ENCODE results near the gene DEPDC5.

Gene DEPDC5

DNA sequence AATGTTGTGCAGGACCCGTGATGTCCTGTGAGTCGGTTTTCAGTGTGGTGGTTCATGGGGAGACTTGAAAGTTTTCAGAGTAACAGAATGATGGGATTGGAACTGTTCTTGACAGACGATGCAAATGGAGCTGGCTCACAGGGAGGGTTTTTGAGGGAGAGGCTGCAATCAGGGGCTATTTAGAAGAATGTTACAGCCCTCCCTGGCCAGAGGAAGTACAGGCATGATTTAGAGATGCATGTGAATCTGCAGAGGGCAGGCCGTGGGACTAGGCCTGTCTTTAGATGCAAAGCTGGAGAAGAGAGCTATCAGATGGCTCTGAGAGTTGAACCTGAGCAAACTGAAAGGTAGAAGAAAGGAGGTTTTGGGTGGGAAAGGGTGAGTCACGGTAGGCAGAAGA lies 115.9 kb downstream of the DEPDC5 start:
- Histone ChIP-seq H3K36me3 (ENCODE audit: insufficient read depth, insufficient read length, low read length) (peaks cover 23% of the 10 kb centered on the region), H3K4me1 (ENCODE audit: insufficient read depth, insufficient read length) (peaks cover 4% of the 10 kb centered on the region), H3K27me3 (ENCODE audit: insufficient read depth, insufficient read length) (no peaks in the 10 kb centered on the region), H3K9me3 (ENCODE audit: insufficient read depth, low read length) (no peaks in the 10 kb centered on the region), H3K9ac (ENCODE audit: insufficient read length, low read depth) (no peak overlapping the region), H3K4me3 (ENCODE audit: insufficient read length, low read depth) (no peak overlapping the region)
- no peak for DNase-seq (ENCODE audit: low read depth, low spot score)
- TF ChIP-seq SUZ12 (IDR thresholded peaks at IDR 0.05; ENCODE audit: extremely low read depth, insufficient read depth, insufficient read length) (no peak), ZNF274 (IDR thresholded peaks at IDR 0.05; ENCODE audit: low read depth, low read length) (no peak), YY1 (IDR thresholded peaks at IDR 0.05; ENCODE audit: insufficient read depth, insufficient read length) (no peak)

DNA sequence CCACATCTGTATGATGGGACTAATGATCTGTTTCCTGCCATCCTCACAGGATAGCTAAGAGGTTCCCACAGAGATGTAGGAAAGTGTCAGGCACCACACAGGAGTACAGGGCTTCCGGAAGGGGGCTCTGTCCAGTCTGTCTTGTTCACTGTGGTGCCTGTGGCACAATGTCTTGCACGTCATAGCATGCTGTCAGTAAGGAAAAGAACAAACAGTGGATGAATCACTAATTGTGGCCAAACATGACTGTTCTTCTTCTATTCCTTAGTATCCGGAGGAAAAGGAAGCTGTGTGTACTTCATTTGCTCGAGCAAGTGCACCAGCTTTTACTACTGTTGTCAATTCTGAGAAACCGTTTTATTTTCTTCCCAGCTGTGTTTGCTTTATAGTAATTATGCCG lies 117.1 kb downstream of the DEPDC5 start:
- Histone ChIP-seq H3K27me3 (ENCODE audit: insufficient read depth, insufficient read length) (no peaks in the 10 kb centered on the region), H3K4me3 (ENCODE audit: insufficient read length, low read depth) (no peak overlapping the region), H3K36me3 (ENCODE audit: insufficient read depth, insufficient read length, low read length) (peaks cover 25% of the 10 kb centered on the region), H3K4me1 (ENCODE audit: insufficient read depth, insufficient read length) (peaks cover 1% of the 10 kb centered on the region), H3K9ac (ENCODE audit: insufficient read length, low read depth) (no peak overlapping the region), H3K9me3 (ENCODE audit: insufficient read depth, low read length) (no peaks in the 10 kb centered on the region)
- no peak for DNase-seq (ENCODE audit: low read depth, low spot score)
- no peak for TF ChIP-seq SUZ12 (IDR thresholded peaks at IDR 0.05; ENCODE audit: extremely low read depth, insufficient read depth, insufficient read length)
- TF ChIP-seq YY1 (IDR thresholded peaks at IDR 0.05; ENCODE audit: insufficient read depth, insufficient read length), result no peak
- TF ChIP-seq ZNF274 (IDR thresholded peaks at IDR 0.05; ENCODE audit: low read depth, low read length), result no peak

DNA sequence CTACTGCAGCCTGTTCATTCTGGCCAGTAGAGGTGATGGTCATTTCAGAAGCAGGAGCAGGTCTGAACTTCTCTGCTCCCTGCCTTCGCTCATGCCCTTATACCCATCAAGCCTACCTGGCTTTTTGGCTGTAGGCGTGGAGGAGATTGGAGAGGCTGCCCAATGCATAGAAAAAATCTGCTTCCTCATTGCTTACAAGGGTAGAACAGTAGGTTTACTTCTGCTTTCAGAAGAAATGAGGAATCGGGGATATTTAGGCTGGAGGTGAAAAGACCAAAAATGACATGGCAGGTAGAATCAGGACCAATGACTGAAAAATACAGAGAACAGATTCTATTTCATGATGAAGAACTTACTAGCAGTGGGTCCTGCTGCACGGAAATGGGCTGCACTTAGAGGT lies 117.7 kb downstream of the DEPDC5 start:
- no peaks in the 10 kb centered on the region for H3K4me1 ChIP-seq (ENCODE audit: insufficient read depth, insufficient read length)
- H3K9ac ChIP-seq (ENCODE audit: insufficient read length, low read depth), result no peak overlapping the region

DNA sequence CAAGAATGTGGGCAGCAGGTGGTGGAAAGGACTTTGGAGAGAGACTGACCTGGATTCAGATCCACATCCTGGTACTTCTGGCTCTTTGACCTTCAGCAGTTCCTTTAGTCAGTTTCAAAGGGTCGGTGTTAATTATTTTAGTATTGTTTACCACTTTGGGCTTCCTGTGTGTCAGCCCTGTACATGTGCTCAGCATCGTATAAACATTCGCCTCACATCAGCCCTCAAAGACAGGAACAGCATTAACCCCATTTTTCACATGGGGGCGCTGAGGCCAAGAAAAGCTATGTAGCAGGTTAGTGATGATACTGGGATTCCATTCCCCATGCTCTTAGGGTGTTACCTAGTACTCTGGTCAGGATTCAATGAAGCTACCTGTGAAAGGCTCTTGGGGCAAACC lies 118.4 kb downstream of the DEPDC5 start:
- Histone ChIP-seq H3K36me3 (ENCODE audit: insufficient read depth, insufficient read length, low read length) (peaks cover 25% of the 10 kb centered on the region), H3K9ac (ENCODE audit: insufficient read length, low read depth) (no peak overlapping the region), H3K27me3 (ENCODE audit: insufficient read depth, insufficient read length) (no peaks in the 10 kb centered on the region), H3K4me1 (ENCODE audit: insufficient read depth, insufficient read length) (no peaks in the 10 kb centered on the region), H3K4me3 (ENCODE audit: insufficient read length, low read depth) (no peak overlapping the region), H3K9me3 (ENCODE audit: insufficient read depth, low read length) (no peaks in the 10 kb centered on the region)
- DNase-seq (ENCODE audit: low read depth, low spot score), result no peak
- TF ChIP-seq SUZ12 (IDR thresholded peaks at IDR 0.05; ENCODE audit: extremely low read depth, insufficient read depth, insufficient read length) (no peak), ZNF274 (IDR thresholded peaks at IDR 0.05; ENCODE audit: low read depth, low read length) (no peak), YY1 (IDR thresholded peaks at IDR 0.05; ENCODE audit: insufficient read depth, insufficient read length) (no peak)

More for the DNA sequence above, 117.7 kb downstream of the DEPDC5 start:
- Histone ChIP-seq H3K4me3 (ENCODE audit: insufficient read length, low read depth) (no peak overlapping the region), H3K9me3 (ENCODE audit: insufficient read depth, low read length) (no peaks in the 10 kb centered on the region), H3K27me3 (ENCODE audit: insufficient read depth, insufficient read length) (no peaks in the 10 kb centered on the region), H3K36me3 (ENCODE audit: insufficient read depth, insufficient read length, low read length) (peaks cover 25% of the 10 kb centered on the region)
- TF ChIP-seq SUZ12 (IDR thresholded peaks at IDR 0.05; ENCODE audit: extremely low read depth, insufficient read depth, insufficient read length) (no peak), ZNF274 (IDR thresholded peaks at IDR 0.05; ENCODE audit: low read depth, low read length) (no peak), YY1 (IDR thresholded peaks at IDR 0.05; ENCODE audit: insufficient read depth, insufficient read length) (no peak)
- DNase-seq (ENCODE audit: low read depth, low spot score), result no peak

DNA sequence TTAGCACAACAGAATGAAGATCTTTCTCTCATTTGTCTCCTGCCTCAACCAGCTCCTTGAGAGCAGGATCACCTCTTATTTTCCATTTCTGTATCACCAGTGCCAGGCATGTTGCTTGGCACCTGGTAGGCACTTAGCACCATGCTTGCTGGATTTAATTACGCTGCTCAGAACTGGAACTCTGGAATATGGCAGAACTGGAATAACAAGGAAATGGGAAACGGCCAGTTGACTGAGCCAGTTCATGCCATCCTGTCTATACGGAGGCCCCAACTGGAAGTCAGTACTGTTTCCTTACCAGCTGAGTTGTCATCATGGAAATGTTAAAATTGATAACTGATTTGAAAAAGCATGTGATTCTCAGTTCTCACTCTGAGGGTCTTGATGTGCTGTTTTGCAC lies 121.0 kb downstream of the DEPDC5 start:
- TF ChIP-seq ZNF274 (IDR thresholded peaks at IDR 0.05; ENCODE audit: low read depth, low read length) (no peak), SUZ12 (IDR thresholded peaks at IDR 0.05; ENCODE audit: extremely low read depth, insufficient read depth, insufficient read length) (no peak), YY1 (IDR thresholded peaks at IDR 0.05; ENCODE audit: insufficient read depth, insufficient read length) (no peak)
- H3K27me3 ChIP-seq (ENCODE audit: insufficient read depth, insufficient read length), result no peaks in the 10 kb centered on the region
- H3K9ac ChIP-seq (ENCODE audit: insufficient read length, low read depth), result no peak overlapping the region
- H3K9me3 ChIP-seq (ENCODE audit: insufficient read depth, low read length), result no peaks in the 10 kb centered on the region
- H3K4me3 ChIP-seq (ENCODE audit: insufficient read length, low read depth), result no peak overlapping the region
- peaks cover 25% of the 10 kb centered on the region for H3K36me3 ChIP-seq (ENCODE audit: insufficient read depth, insufficient read length, low read length)
- H3K4me1 ChIP-seq (ENCODE audit: insufficient read depth, insufficient read length), result no peaks in the 10 kb centered on the region
- DNase-seq (ENCODE audit: low read depth, low spot score), result no peak

DNA sequence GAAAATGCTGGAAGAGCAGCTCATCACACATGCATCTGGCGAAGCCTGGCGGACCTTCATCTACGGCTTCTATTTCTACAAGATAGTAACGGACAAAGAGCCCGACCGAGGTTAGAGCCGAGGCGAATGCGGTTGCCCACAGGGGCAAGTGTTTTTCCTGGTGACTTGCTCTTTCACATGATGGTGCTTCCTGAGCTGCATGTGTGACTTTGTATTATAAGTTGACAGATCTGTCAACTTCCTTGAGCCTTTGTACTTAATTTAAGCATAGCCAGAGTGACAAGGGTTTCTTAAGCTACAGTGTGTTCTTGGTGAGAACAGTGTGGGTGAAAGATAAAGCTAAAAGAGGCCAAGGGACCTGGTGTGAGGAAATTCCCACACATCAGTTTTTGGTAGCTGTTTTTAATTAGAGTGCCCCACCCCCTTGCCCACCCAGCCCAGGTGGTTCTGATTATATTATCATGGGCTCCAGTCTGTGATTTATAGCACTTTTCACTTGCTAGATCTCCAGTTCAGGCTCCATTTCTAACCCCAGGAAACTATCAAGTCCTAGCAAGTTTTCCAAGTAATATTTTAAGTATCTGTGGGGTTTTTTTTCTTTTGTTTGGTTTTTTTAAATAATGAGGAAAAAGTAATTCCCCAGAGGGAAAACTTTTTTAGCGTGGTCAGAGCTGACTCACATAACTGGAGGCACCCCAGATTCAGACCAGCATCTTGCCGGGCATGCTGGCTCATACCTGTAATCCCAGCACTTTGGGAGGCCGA lies 122.5 kb downstream of the DEPDC5 start:
- no peak for DNase-seq (ENCODE audit: low read depth, low spot score)
- no peak overlapping the region for H3K4me3 ChIP-seq (ENCODE audit: insufficient read length, low read depth)
- H3K9ac ChIP-seq (ENCODE audit: insufficient read length, low read depth), result no peak overlapping the region
- TF ChIP-seq YY1 (IDR thresholded peaks at IDR 0.05; ENCODE audit: insufficient read depth, insufficient read length) (no peak), SUZ12 (IDR thresholded peaks at IDR 0.05; ENCODE audit: extremely low read depth, insufficient read depth, insufficient read length) (no peak), ZNF274 (IDR thresholded peaks at IDR 0.05; ENCODE audit: low read depth, low read length) (no peak)
- no peaks in the 10 kb centered on the region for H3K27me3 ChIP-seq (ENCODE audit: insufficient read depth, insufficient read length)
- H3K9me3 ChIP-seq (ENCODE audit: insufficient read depth, low read length), result no peaks in the 10 kb centered on the region
- peaks cover 16% of the 10 kb centered on the region for H3K36me3 ChIP-seq (ENCODE audit: insufficient read depth, insufficient read length, low read length)
- no peaks in the 10 kb centered on the region for H3K4me1 ChIP-seq (ENCODE audit: insufficient read depth, insufficient read length)

DNA sequence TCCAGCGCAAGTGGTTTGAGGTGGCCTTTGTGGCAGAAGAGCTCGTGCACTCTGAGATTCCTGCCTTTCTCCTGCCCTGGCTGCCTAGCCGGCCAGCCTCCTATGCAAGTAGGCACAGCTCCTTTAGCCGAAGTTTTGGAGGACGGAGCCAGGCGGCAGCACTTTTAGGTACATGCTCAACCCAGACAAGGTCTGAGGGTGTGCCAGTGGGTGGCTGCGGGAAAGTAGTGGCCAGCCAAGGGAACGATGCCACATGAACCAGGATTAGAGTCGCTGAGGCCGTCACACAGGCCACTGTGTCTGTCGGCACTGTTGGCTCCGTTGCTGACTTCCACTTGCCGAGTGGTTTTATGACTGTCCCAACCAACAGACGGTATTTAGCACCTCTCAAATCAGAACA lies 125.8 kb downstream of the DEPDC5 start:
- no peak for DNase-seq (ENCODE audit: low read depth, low spot score)
- H3K27me3 ChIP-seq (ENCODE audit: insufficient read depth, insufficient read length), result no peaks in the 10 kb centered on the region
- H3K9me3 ChIP-seq (ENCODE audit: insufficient read depth, low read length), result no peaks in the 10 kb centered on the region
- H3K4me1 ChIP-seq (ENCODE audit: insufficient read depth, insufficient read length), result no peaks in the 10 kb centered on the region
- H3K36me3 ChIP-seq (ENCODE audit: insufficient read depth, insufficient read length, low read length), result peaks cover 7% of the 10 kb centered on the region
- no peak overlapping the region for H3K9ac ChIP-seq (ENCODE audit: insufficient read length, low read depth)
- no peak for TF ChIP-seq ZNF274 (IDR thresholded peaks at IDR 0.05; ENCODE audit: low read depth, low read length)
- H3K4me3 ChIP-seq (ENCODE audit: insufficient read length, low read depth), result no peak overlapping the region

All from NT2/D1 (cell line).